Loucy (cell line): ENCODE results near the gene GTF3C1.

Experiments
- EZH2phosphoT487 ChIP-seq: fragments of 200-600 bp; IDR thresholded peaks from 2 replicates; pipeline ENCODE4 v1.6.1; 2018; ENCODE audit warnings: antibody characterized with exemption, mild to moderate bottlenecking, moderate library complexity, borderline replicate concordance
- TF ChIP-seq, protein P1 (sequence below): fragments of 200-600 bp; sonication (generic); conservative IDR thresholded peaks from 2 replicates; pipeline ENCODE4 v1.5.1; 2014; ENCODE audit warnings: mild to moderate bottlenecking, antibody characterized with exemption, low read length

DNA sequence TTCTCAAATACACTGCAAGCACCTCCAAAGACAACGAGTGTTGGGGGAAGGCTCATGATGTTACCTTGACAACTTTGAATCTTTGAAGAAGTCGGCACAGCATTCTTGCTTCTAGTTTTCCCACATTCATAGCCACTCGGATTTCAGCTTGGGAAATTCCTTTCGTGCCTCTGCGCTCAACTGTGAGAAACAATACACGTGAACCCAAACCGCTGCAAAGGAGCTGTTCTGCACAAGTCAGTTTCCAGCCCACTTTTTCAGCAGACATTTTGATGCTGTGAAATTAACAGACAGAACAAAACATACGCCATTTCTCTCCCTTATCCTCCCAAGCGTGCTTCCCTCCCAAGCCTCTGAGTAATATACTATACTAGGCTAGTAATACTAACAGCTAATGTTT lies 41.2 kb downstream of the GTF3C1 start:
- TF ChIP-seq, protein P1, sequence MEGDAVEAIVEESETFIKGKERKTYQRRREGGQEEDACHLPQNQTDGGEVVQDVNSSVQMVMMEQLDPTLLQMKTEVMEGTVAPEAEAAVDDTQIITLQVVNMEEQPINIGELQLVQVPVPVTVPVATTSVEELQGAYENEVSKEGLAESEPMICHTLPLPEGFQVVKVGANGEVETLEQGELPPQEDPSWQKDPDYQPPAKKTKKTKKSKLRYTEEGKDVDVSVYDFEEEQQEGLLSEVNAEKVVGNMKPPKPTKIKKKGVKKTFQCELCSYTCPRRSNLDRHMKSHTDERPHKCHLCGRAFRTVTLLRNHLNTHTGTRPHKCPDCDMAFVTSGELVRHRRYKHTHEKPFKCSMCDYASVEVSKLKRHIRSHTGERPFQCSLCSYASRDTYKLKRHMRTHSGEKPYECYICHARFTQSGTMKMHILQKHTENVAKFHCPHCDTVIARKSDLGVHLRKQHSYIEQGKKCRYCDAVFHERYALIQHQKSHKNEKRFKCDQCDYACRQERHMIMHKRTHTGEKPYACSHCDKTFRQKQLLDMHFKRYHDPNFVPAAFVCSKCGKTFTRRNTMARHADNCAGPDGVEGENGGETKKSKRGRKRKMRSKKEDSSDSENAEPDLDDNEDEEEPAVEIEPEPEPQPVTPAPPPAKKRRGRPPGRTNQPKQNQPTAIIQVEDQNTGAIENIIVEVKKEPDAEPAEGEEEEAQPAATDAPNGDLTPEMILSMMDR = no peak
- TF ChIP-seq EZH2phosphoT487 = no peak
